ENCODE data around the gene ORAI2. TPM values are rescaled to one million over a fixed set of nuclear protein-coding genes. Genes with fewer than 3 reads are reported as not detected.

Gene ORAI2
- total and polyA plus RNA-seq, 2 of the 13 experiments (the other 11 are each of a cell fraction or from before 2014, with no cell fraction given) = 3.0 to 6.0 TPM

- TF ChIP-seq SP1 (IDR thresholded peaks at IDR 0.05) (no peak), SP1 (CRISPR knock-in tag; IDR thresholded peaks at IDR 0.05) (peak; percentile 25; the same call in 1 of the 2 replicates), ZNF329 (CRISPR knock-in tag; IDR thresholded peaks at IDR 0.05; ENCODE audit: low read depth) (0 out of 2 replicates have a peak, but pooled peaks have one; percentile 51), ARNTL (CRISPR knock-in tag; IDR thresholded peaks at IDR 0.05) (peak; percentile 85), ELF1 (CRISPR knock-in tag; IDR thresholded peaks at IDR 0.05) (peak; percentile 65; the same call in 1 of the 2 replicates), SOX6 (IDR thresholded peaks at IDR 0.05) (no peak), SOX6 (CRISPR knock-in tag; IDR thresholded peaks at IDR 0.05) (no peak), TGIF2 (CRISPR knock-in tag; IDR thresholded peaks at IDR 0.05) (no peak), ZNF570 (CRISPR knock-in tag; IDR thresholded peaks at IDR 0.05; ENCODE audit: borderline replicate concordance) (no peak), NFIB (CRISPR knock-in tag; IDR thresholded peaks at IDR 0.05; ENCODE audit: borderline replicate concordance) (no peak), RBM22 (optimal IDR thresholded peaks at IDR 0.05; ENCODE audit: low read length) (no peak), ZSCAN12 (CRISPR knock-in tag; IDR thresholded peaks at IDR 0.05) (no peak), ARID2 (CRISPR knock-in tag; IDR thresholded peaks at IDR 0.05; ENCODE audit: borderline replicate concordance) (peak; percentile 76), KDM4B (CRISPR knock-in tag; IDR thresholded peaks at IDR 0.05) (no peak; the same call in 1 of the 2 replicates), ZNF639 (CRISPR knock-in tag; conservative IDR thresholded peaks at IDR 0.05) (0 out of 2 replicates have a peak, but pooled peaks have one; percentile 61), SCMH1 (CRISPR knock-in tag; IDR thresholded peaks at IDR 0.05; ENCODE audit: borderline replicate concordance) (no peak), SP5 (CRISPR knock-in tag; IDR thresholded peaks at IDR 0.05; ENCODE audit: borderline replicate concordance, low read depth) (peak; percentile 52; the same call in 1 of the 2 replicates), MAFF (IDR thresholded peaks at IDR 0.05; ENCODE audit: low read depth, low read length) (no peak), SIX1 (CRISPR knock-in tag; IDR thresholded peaks at IDR 0.05; ENCODE audit: borderline replicate concordance) (peak; percentile 57; the same call in 1 of the 2 replicates), CCDC6 (CRISPR knock-in tag; IDR thresholded peaks at IDR 0.05) (peak; percentile 54; the same call in 1 of the 2 replicates), PTBP1 (IDR thresholded peaks at IDR 0.05; ENCODE audit: low read depth, low read length, poor library complexity, severe bottlenecking) (no peak), ZNF577 (CRISPR knock-in tag; IDR thresholded peaks at IDR 0.05; ENCODE audit: borderline replicate concordance, low read depth) (no peak), NBN (conservative IDR thresholded peaks at IDR 0.05) (no peak), FOXK2 (IDR thresholded peaks at IDR 0.05) (no peak), ZSCAN29 (CRISPR knock-in tag; conservative IDR thresholded peaks at IDR 0.05) (peak; percentile 15; the same call in 1 of the 2 replicates), ZNF891 (CRISPR knock-in tag; IDR thresholded peaks at IDR 0.05) (peak; percentile 79; the same call in 1 of the 2 replicates), ETS1 (CRISPR knock-in tag; IDR thresholded peaks at IDR 0.05) (no peak), MBNL3 (CRISPR knock-in tag; conservative IDR thresholded peaks at IDR 0.05) (no peak), GFI1 (CRISPR knock-in tag; IDR thresholded peaks at IDR 0.05; ENCODE audit: borderline replicate concordance) (no peak)
These were observed 31.4 kb downstream of the ORAI2 start, which contains the start of the genes ALKBH4 and LRWD1 (continued) for GRCh38 chr7:102464577-102465280.

Data from HepG2 (cell line).